CD1c-positive myeloid dendritic cell (primary cell): ENCODE results near the gene KSR1.

Source experiments
- DNase-seq: peaks from one replicate; pipeline ENCODE4 v3.0.0-alpha.2; 2016; ENCODE audit errors: extremely low spot score

The KSR1 gene

DNA sequence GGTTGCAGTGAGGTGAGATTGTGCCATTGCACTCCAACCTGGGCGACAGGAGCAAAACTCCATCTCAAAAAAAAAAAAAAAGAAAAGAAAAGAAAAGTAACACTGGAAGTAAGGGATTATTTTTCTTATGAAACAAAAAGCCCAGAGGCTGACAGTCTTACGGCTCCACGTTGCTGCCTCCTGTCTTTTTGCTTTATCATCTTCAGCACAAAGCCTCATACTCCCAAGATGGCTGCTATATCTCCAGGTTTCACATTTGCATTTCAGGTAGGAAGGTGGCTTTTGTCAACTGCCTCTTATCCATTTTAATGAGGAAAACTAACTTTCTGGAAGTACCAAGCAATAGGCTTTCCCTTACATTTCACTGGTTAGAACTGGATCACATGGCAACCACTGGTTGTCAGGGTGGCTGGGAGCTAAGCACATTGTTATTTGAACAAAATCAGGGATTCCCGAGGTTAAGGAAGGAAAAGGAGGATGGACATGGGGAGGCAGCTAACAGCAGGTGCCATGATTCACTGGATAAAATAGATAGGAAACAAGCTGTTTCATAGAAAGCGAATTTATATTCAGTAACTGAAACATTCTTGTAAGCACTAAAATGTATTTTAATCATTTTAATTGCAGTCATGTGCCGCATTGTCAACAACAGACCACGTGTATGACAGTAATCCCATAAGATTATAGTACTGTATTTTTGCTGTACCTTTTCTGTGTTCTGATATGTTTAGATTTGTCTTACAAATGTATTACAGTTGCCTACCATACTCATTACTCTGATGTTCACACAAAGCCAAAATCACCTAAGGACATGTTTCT lies 58.6 kb downstream of the KSR1 start:
- DNase-seq: no peak

DNA sequence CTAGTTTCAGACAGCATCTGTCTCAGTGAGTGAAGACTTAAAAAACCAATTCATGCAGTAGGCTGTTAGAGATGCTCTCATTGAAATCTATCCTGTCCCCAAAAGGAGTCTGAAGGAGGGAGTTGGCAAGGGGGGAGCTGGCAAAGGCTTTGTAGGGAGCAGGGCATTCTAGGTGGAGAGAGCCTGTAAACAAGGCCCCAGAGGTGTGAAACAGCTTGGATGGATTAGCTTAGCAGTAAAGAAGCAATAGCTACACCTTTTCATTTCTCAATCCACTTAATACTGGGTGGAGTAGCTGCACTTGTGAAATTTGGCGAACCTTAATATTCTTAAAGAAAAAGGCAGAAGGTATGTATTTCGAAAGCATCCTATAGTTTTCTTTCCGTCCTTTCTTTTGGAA lies 61.8 kb downstream of the KSR1 start:
- DNase-seq: no peak

DNA sequence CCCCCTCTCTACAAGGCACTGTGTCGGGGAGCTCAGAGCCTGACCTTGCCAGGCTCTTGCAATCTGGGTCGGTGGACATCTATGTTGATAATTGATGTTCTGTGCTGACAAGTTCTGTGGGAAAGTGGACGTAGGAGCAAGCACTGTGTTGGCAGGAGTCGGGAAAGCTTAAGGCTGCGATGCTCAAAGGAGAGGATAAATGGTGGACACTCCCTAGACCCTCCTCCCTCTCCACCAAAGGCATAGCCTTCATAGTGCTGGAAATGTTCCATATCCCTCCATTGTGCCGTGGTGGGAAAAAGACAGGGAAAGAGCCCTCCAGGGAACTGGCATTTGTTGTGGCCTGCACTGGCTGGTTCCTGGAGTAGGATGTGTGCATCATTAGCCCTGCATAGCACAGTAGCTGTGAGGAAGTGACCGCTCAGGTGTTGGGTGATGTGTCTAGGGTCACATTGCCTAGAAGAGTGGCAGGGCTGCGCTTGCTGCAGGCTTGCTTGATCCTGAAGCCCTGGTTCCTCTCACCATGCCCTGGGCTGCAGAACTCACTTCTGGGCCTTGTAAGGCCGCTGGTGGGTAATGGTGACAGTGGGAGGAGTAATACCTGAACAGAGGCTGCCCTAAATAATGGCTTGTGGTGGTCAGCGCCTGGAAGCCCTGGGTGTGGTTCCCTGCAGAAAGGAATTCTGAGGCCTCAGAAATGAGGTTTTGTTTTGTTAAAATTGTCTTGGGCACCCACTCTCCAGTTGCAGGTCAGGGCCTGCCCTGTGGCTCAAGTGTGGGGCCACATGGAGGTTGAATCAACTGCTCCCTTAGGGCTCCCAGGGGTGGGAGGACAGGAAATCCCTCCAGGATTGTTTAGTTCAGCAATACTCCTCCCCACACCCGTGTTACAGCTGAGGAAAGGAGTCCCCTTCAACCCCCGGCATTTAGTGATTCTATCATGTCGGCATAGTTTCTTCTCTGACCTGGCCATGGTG lies 62.6 kb downstream of the KSR1 start:
- no peak for DNase-seq

DNA sequence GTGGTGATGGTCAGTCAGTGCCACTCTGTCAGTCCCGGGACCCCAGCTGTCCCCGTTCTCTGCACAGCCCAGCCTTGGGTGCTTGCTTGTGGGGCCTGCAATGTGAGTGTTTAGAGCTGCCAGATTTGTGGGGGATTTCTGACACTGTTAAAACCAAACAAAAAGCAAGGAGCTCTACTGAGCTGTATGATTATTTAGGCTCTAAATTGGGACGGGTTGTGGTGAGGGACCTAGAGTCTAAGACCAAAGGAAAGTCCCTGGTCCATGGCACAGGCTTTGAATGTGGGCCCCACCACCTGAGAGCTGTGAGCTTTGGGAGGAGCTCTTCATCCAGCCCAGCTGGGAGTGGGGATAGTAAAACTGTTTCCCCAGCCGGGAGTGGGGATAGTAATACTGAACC lies 63.3 kb downstream of the KSR1 start:
- DNase-seq: no peak

DNA sequence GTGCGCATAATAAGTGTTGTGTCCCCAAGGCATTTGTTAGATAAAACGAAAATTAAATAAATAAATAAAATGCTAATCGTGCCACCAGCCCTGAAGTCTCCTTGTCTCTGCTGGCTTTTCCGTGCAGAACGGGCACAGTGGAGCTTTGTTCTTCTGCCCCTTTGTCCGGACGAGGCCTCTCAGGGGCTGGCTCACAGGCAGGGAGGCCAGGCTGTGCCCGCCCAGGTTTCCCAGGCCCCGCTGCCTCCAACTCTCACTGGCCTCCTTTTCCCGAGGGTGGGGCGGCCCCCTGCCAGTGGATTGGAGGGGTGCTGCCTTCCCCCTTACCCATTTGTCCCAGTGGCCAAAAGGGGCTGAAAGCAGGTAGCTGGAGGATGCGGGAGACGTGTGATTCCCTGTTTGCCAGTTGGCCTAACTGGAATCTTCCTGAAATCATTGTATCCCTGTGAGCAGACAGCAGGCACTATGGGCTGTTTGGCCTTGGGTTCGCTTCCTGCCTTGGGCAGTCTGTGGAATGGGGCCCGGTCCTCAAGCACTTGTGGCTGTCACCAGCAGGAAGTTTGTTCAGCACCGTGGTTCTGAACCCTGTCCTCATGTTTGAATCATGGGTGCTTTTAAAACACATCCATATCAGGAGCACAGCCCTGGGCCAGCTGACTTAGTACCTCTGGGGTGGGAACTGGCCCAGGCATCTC lies 64.4 kb downstream of the KSR1 start:
- DNase-seq: no peak

DNA sequence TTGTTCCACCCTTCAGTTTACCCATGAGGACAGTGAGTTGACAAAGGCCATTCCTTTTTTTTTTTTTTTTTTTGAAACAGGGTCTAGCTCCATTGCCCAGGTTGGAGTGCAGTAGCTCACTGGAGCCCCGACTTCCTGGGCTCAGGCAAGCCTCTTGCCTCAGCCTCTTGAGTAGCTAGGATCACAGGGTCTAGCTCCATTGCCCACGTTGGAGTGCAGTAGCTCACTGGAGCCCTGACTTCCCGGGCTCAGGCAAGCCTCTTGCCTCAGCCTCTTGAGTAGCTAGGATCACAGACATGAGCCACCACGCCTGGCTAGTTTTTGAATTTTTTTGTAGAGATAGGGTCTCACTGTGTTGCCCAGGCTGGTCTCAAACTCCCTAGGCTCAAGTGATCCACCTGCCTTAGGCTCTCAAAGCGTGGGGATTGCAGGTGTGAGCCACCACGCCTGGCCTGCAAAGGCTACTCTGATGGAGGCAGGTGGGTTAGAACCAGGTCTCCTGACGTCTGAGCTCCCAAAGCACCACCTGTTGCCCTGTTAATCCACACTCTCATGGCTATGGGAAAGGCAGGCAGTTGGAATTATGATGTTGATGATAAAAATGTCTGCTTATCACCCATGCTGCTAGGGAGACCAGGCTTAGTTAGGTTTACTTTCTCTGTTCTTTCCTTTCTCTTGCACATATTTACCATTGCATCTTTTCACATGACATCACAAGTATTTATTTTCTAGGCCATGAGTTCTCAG lies 65.2 kb downstream of the KSR1 start:
- DNase-seq: no peak

DNA sequence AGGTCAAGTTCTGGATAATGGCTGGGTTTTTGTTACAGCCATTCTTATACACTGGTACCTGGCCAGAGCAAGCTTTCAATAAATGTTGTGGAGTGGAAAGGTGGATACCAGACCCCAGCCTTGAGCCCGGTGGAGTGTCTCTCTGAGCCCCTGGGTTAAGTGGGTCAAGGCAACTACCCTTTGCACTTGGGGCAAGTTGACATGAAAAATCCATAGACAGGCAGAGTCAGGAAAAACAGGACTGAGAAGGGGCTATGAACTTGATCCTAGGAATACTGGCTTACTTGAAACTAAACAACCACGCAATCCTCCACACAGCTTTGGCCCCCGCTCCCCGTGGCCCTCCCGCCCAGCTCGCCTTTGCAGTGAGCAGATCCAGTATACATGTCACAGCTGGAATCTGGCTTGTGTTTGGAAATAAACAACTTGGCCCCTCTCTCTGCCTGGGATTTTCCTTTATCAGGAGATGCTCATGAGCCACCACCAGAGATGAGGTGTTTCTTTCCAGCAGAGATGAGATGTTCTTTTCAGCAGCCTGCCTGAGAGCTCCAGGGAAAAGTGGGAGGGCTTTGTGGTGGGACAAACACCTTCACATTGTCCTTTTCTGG lies 65.9 kb downstream of the KSR1 start:
- DNase-seq: no peak

DNA sequence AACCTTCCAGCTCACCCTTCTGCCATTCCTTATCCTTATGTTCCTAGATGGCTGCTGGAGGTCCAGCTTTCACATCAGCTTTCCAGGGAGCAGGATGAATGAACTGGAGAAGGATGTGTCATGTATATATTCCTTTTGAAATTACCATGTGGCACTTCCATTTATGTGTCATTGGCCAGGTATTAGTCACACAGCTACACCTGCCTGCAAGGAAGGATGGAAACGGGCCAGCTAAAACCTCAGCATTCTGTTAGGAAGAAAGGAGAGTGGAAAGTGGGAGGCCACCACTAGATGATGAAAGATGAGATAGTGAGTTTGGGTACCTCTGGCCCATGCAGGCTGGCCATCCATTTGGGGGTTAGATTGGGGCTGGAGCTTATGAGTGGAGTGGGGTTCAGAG lies 67.5 kb downstream of the KSR1 start:
- DNase-seq: no peak

DNA sequence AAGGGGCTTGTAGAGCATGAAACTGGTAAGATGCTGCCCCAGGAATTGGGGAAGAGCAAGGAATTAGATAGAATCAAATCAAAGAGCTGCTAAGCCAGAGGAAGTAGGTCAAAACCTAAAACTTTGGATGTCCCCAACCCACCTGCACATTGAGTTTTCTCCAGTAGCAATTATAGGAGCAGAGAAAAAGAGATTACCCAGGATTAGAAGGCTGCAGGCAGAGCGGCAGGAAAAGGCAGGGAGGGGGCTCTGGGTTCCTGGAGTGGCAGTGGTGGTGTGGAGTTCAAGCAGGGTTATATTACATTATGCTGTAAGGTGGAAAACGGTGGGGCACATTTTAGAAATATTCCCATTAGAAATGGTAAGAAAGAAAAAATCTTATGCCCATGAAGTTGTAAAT lies 68.3 kb downstream of the KSR1 start:
- DNase-seq: no peak

DNA sequence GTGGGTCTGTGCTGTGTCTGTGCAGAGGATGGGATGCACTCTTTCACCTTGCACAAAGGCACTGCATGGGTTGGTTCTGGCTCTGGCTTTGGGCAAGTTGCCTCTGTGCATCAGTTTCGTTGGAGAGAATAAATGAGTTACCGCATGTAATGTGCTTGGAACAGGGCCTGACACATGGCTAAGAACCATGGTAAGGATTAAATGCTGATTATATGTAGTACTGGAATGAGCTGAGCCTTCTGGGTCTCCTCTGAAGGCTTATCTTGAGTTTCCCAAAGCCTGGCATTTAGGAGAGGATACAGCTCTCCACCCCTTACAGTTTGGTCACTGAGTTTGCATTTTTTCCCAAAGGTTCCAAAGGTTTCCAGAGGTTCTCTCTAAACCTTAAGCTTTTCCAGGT lies 69.1 kb downstream of the KSR1 start:
- no peak for DNase-seq

DNA sequence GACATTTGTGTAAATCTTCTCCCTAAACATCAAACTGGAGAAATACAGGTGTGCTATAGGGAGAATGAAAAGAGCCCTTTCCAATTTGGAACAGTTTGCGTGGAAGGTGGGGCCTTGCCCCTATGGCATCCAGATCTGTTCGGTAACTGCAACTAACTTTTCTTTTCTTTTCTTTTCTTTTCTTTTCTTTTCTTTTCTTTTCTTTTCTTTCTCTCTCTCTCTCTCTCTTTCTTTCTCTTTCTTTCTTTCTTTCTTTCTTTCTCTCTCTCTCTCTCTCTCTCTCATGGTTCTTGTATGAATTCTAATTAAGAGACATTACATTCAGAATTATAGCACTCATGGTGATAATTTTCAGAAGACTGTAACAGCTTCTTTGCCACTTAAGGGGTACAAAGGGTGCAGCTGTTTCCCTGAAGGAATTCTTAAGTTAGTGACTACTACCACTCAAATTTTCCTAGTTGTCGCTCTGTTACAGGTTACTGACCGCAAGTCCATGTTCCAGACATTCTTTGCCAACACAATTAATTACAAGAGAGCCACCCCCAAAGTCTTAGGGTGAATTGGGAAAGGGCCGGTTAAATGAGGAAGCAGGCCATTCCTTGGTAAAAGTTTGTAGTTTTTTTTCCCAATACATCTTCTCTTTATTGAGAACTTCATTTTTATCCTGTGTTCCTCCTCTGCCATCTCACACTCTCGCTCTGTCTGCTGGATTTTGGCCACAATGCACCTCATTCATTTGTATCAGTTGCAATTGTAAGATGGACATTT lies 69.8 kb downstream of the KSR1 start:
- DNase-seq: peak; percentile 67

DNA sequence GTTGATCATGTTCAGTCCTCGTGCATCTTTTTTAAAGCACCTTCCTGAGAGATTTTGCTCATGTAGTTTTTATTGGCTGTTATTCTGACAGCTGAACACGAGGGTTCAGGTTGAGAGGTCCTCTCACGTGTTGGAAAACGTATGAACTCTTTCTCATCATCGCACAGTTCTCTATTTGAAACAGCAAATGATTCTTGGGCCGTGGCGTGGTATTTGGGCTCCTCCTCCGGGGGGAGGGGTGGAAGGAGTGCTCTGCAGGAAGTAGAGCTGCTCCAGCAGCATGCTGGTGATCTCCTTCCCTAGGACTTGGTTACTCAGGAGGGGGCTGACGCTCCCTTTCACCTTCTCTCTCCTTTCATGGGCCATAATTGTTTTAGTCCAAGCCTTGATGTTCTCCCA lies 70.4 kb downstream of the KSR1 start:
- DNase-seq: peak; percentile 76

DNA sequence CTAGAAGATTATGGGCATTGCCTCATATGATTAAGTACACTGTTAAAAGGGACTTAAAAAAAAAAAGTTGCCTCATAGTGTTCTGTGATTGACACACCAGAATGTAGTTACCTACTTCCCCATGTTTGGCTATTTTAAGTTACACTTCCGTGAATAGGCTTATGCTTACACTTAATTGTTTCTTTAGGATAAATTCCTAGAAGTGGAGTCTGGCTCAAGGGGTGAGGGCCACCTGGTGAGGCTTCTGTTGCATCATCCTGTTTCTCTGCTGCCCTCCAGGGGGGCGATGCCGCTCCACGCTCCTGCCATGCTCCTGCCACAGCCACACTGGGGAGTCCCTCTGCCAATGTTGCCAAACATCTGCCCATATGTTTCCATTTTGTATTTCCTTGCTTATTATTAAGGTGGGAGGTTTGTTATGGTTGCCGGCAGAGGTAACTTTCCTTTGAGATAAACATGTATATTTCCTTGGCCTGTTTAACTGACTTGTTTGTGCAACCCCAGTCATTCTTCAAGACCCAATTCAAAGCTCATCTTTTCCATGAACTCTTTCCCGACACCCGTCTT lies 73.1 kb downstream of the KSR1 start:
- DNase-seq: peak; percentile 87

DNA sequence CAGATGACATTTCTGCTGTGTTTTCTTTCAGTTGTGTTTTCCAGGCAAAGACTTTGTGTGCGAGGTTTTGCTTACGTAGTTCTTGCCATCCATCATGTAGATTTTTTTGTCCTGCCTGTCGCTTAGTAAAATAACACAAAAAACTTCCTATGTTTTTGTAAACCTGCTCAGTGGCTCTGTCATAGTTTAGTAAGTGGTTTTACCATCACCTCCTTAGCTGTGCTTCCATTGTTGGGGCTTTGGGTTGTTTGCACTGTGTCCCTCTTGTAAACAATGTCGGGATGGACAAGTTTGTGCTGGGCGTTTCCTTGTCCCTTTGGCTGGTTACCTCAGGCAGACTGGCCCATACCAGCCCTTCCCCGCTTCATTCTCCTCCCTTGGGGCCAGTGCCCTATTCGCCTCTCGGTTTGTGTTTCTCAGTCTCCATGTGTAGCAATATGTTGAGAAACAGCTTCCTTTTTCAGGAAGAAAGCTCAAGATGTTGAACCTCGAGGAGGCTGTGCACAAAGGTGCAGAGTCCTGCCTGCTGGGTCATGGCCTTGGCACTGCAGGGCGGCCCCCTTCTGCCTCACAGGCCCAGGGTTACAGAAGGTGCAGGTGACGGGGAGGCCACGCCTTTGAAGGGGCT lies 74.6 kb downstream of the KSR1 start:
- DNase-seq: peak; percentile 90

DNA sequence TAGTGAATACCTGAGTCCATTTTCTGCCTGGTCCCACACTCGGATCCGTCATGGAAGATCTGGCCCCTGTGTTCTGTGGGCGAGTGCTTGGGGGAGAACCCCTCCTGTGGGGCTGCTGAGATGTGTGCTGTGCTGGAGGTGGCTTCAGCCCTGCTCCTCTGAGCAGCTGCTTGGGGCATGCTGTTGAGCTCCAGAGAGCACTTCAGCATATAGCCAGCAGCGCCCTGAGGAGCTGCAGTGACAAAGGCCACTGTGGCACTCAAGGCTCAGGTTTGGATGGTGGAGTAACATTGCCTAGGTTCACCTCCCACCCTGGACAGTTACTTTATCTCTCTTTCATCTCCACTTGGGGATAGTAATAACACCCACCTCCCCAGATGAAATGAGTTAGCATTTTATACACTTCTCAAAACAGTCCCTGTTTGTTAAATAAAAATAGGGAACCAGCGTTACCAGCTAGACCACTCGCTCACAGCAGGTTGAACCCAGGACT lies 75.3 kb downstream of the KSR1 start:
- DNase-seq: peak; percentile 67

DNA sequence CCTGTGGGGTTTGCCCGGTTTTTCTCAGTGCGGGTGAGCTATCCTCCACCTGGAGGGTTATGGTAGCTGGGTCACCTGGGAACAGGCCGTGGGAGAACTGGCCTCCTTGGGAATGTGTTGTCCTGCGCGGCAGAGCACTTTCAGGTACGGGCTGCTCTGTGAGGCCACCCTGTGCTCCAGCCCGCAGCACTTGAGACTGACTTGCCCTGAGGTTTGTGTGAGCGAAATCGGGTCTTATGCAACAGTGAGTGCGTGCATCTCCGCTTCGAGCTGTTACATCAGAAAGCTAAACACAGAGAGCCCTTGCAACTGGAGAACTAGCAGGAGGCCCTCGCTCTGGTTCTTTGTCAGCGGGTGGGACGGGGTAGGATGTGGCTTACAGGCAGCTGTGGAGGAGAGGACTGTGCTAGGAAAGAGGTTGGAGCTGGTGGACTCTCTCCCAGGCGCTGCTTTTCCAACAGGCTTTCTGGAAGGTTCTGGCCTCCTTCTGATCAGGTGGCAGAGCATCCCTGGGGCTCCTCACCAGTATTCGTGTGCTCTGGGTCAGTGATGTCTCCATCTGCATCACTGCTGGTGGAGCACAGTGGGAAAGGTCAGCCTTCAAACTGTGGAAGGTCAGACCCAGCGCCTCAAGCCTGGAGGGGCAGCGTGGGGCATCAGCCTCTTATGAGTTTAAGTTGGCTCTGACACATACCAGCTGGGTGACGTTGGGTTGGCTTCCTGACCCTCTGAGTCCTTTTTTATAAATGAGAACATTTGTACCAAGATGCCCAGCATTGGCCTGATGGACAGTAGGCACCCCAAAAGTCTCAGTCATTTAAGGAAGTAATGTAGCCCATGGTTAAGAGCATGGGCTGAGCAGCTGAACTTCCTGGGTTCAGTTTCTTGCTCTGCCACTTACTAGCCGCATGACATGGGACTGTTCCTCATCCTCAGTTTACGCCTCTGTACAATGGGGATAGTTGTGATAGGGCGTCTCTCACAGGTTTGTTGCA lies 76.3 kb downstream of the KSR1 start:
- DNase-seq: peak; percentile 90

DNA sequence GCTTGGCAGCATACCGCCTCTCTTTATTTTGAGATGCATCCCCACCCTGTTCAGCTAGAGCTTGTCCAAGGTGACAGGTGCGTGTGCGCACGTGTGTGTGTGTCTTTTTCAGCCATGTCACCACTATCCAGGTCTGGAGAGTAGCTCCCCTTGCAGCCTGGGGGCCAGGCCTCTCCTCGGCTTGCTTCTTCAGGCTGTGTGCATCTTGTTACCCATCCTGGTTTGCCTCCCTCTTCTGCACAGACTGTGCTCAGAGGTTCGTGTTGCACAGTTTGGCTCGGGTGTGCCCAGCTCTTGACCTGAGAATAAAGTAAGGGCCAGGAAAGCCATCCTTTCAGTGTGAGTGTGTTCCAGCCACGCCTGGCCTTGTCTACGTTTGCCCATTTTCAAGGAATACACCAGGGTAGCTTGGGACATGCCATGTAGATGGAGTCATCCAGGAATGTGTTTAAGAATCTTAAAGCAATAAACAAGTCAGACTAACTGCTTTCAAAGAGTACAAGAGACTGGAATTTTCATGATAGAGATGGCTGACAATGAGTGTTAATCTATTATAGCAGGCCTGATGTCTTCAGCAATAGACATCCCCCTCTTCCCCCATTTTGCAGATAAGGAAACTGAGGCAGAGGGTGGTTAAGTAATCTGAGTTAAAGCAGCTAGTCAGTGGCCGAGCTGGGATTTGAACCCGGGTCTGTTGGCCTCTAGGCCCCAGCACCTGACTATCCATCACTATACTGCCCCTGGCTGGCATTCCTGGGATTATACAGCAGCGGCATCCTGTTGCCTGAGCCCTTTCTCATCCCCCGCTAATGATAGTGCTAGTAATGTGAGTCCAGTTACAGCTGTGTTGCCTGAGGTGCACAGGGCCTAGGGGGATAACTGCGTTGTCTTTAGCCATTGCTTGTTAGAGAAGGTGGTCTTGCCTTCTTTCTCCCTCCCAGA lies 77.9 kb downstream of the KSR1 start:
- no peak for DNase-seq
